ENCODE data around the gene TPX2.
"Not testable (repeated sequence)": the region's sequence is repeated elsewhere in the genome, so short reads cannot be mapped to it uniquely, and the experiment has no call there.

Gene TPX2

DNA sequence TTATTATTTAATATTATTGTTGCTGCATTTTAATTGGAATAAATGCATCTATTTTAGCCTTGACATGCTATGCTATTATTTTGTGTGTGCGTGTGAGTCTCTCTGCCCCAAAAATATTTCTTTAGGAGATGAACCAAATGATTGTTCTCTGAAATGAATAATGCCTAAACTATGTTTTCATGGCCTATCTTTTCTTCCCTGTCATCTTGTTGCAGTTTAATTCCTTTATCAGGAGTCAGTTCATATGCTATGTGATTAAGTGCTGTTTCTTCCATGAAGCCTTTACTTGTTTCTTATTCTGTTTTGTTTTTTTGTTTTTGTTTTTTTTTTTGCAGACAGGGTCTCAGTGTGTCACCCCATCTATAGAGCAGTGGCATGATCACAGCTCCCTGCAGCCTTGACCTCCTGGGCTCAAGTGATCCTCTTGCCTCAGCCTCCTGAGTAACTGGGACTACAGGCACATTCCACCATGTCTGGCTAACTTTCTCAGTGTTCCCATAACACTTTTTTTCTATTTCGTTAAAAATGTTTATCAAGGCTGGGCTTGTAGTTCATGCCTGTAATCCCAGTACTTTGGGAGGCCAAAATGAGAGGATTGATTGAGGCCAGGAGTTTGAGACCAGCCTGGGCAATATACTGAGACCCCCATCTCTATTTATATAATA is 25.7 kb downstream of the TPX2 start:
- DNase-seq (ENCODE audit: low spot score) = no peak

DNA sequence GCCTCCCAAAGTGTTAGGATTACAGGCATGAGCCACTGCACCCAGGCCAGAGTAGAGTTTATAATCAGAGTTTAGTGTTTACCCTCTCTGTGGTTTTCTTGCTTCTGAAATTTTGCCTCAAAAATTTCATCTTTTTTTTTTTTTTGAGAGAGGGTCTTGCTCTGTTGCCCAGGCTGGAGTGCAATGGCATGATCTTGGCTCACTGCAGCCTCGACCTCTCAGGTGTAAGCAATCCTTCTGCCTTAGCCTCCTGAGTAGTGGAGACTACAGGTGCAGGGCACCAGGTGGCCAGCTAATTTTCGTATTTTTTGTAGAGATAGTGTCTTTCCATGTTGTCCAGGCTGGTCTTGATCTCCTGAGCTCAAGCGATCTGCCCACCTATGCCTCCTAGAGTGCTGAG is 28.7 kb downstream of the TPX2 start:
- no peak for DNase-seq (ENCODE audit: low spot score)

- no peak for DNase-seq (ENCODE audit: low spot score)
Measured at GRCh38 chr20:31769681-31770080, 30.6 kb downstream of the TPX2 start.

- DNase-seq (ENCODE audit: low spot score) = no peak
Measured at GRCh38 chr20:31770243-31770642, 31.2 kb downstream of the TPX2 start.

DNA sequence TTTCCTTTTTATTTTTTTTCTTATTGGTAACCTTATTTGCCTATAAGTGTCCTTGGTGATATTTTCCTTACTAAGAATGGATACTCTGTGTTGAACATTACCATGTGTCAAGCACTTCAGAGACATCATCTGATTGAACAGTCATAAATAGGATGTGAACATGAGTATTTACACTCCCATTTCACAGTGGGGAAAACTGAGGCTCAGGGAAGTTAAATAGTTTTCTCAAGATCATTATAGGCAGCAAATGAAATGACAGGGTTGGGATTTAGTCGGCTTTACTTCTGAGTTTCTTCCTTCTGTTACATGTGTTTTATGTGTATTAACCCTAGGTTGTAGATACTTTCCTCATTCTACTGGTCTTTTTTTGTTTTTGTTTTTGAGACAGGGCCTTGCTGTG is 35.3 kb downstream of the TPX2 start:
- DNase-seq (ENCODE audit: low spot score) = no peak

DNA sequence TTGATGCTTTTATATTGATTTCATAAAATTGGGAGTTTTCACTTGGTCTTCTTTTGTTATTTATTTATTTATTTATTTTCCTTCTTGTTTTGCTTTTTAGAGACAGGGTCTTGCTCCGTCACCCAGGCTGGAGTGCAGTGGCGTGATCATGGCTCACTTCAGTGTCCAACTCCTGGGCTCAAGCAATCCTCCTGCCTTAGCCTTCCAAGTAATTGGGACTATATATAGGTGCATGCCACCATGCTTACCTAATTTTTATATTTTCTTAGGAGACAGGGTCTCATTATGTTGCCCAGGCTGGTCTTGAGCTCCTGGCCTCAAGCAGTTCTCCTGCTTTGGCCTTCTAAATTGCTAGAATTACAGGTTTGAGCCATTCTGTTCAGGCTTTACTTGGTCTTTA is 41.7 kb downstream of the TPX2 start:
- no peak for DNase-seq (ENCODE audit: low spot score)

DNA sequence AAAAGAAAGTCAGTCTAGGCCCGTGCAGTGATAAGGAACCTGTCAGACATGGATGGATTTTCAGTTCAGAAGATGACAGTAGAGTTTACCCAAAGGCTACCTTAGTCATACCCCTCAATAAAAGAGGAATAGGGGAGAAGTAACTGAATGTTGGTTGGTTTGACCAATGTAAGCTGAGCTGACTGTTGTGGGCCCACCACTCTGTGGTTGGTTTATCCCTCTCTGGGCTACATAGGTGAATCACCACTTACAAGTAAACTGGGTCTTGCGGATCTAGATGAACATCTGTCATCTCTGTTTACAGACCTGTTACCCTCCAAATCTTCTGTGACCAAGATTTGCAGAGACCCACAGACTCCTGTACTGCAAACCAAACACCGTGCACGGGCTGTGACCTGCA is 42.9 kb downstream of the TPX2 start:
- DNase-seq (ENCODE audit: low spot score) = no peak

GRCh38 chr20:31784354-31785044 is 45.4 kb downstream of the TPX2 start:
- DNase-seq (ENCODE audit: low spot score) = no peak

- DNase-seq (ENCODE audit: low spot score) = no peak
Measured at GRCh38 chr20:31785089-31785488, 46.0 kb downstream of the TPX2 start.

DNA sequence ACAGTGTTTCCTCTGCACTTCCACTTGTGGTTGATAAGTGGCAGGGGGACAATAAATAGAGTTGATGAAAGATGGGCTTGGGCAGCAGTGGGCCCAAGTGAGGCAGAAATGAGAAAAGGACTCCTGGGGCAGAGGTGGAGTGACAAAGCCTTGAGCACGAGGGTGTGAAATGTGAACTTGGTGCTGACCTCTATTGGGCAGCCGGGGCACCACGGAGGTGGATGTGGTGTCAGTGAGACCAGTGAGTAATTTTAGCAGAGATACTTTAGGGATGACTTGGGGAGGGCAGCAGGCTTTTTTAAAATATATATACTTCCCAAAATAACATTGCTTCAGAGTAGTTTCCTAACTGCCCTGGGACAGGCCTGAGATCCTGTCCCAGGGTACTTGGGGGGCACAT is 49.5 kb downstream of the TPX2 start:
- no peak for DNase-seq (ENCODE audit: low spot score)

DNA sequence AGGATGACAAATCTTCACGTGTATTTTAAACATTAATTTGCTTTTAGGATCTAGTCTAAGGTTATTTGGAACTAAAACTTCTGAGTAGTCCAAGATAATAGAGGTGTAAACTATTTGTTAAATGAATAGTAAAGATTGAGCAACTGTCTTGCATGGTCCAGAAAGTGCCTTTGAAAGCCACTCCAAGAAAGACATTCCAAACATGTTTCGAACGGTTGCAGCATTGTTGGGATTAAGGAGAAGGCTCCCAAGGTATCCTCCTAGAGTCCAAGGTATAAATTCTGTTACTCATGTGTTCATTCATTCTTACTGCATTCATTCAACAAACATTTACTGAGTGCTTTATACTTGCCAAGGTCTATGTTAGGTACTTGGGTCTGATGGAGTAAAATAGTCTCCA is 51.3 kb downstream of the TPX2 start:
- DNase-seq (ENCODE audit: low spot score) = no peak

DNA sequence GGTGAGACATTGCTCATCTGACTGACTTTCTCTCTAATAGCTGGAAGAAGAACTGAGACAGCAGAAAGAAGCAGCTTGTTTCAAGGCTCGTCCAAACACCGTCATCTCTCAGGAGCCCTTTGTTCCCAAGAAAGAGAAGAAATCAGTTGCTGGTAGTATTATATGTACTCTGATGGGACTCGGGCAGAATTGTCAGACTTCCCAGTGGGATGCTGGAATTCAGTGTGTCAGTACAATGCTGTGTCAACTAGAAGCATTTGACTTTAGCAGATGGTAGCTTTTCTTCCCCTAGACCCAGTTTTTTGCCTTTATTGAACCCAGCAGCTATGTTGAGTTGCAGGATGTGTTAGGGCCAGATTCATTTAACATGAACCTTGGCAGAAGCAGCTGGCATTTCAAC is 58.3 kb downstream of the TPX2 start:
- DNase-seq (ENCODE audit: low spot score) = no peak

DNA sequence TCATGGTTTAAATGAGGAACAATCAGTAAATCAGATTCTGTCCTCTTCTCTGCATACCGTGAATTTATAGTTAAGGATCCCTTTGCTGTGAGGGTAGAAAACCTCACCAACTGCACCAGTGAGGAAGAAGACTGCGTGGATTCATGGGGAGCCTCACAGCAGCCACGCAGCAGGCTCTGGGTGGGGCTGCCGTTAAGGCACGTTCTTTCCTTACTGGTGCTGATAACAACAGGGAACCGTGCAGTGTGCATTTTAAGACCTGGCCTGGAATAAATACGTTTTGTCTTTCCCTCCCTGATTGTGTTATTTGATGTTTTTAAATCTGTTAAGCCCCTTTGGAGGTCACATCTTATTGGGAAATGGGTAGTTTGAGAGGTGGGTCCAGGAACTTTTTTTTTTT is 62.4 kb downstream of the TPX2 start:
- DNase-seq (ENCODE audit: low spot score) = no peak

GRCh38 chr20:31803552-31804291 is 64.6 kb downstream of the TPX2 start:
- no peak for DNase-seq (ENCODE audit: low spot score)

GRCh38 chr20:31806564-31807355 is 67.7 kb downstream of the TPX2 start:
- DNase-seq (ENCODE audit: low spot score) = no peak

DNA sequence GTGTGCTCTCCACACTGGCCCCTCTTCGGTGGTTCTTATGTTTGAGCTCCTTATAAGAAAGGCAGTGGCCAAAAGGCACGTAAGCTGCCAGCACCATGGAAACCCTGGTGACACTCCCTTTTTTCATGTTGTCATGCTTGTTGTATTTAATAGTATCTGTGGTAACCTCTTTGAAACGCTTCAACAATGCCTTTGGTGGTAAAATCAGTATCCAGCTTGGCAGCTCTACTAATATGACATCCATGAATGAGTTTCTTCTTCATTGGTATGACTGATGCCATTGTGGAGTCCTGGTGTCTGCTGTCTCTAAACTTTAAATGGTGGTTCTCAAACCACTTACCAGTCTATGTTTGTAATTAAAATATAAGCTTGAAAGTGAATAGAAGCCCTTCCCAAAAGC is 69.4 kb downstream of the TPX2 start:
- DNase-seq (ENCODE audit: low spot score) = no peak

DNA sequence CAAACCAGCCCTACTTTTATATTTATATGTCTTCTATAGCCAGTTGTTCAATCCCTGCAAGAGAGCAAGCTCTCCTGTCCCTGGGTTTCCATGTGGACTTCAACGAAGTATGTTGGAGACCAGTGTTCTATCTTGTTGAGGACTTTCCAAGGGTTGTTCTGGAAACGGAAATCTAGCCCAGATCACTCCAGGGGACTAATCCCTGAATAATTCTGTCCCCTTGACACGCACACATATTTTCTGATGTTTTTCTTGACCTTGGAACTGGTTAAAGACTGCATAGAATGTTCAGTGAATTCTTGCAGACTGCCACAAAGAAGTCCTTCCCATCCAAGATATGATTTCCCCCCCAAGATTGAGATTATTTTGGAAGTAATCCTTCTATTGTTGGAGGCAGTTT is 70.6 kb downstream of the TPX2 start:
- DNase-seq (ENCODE audit: low spot score) = no peak

GRCh38 chr20:31811198-31811597 is 72.1 kb downstream of the TPX2 start:
- no peak for DNase-seq (ENCODE audit: low spot score)

DNA sequence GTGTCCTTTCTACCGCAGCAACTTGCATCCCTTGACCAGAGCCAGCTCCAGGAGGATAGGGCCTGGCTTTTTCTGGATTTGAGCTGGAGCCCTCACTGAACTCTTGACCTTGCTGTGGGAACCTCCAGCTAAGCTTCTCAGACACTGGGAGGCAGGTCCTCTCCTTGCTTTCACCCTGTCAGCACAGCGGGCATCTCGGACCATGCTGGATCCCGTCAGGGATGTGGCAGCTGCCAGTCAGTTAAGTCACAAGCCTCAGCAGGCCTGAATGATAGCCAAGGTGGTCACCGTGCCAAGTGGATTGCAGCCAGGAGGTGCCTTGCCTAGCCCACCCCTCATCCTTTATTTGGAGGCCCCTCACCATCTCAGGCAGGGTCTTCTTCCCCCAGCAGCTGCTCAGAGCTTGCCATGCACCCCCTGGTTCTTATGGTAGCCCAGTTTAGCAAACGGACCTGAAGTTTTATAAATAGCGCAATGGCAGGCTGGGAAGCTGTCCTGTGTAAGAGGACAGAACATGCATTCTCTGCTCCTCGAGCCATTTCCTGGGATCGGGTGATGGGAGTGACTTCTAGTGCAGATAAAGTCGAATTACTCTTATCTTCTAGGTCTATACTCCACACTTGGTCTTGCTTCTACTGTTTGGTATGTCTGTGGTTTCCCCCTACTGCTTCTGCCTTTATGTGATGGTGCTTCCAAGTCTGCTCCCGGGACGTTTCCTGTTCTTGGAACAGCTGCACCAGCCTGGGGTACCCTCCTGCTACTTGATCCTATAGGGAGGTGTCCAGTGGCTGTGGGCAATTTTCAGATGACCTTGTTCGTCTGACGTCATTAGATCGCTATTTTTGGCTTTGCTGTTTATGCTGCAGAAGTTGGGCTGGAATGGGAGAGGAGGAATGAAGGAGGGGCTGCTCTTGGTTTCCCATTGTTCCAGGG is 73.0 kb downstream of the TPX2 start:
- no peak for DNase-seq (ENCODE audit: low spot score)

DNA sequence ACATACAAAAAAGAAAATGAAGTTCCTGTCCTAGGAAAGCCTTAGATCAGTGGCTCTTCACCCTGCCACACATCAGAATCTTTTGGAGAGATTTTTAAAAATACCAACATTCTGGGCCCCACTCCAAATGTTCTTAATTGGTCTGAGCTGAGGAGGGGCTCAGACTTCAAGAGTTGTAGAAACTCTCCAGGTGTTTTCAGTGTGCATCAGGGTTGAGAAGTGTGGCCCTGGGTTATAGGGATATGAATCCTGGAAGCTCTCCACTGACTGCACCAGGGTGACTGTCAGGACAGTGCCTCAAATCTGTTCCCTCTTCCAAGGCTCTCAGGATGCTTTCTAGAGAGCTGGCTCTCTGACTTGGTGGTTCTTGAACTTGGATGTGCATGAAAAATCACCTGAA is 74.5 kb downstream of the TPX2 start:
- DNase-seq (ENCODE audit: low spot score) = no peak

- DNase-seq (ENCODE audit: low spot score) = not testable (repeated sequence)
Measured at GRCh38 chr20:31814142-31814541, 75.1 kb downstream of the TPX2 start.

Data from CD4-positive, alpha-beta T cell treated with Interleukin-6 at 100 ng/mL for 8 hours (primary cell).